Upper lobe of right lung (tissue), 1 donor: ENCODE results near the gene COMP. TPM values are rescaled to one million over a fixed set of nuclear protein-coding genes. Genes with fewer than 3 reads are reported as not detected.

ENCODE experiments used
- ATAC-seq: fragments of 200-7000 bp; cut with Tn5 transposase; one replicate; pipeline ENCODE4 v1.9.1; 2020; ENCODE audit warnings: mild to moderate bottlenecking, moderate library complexity
- DNase-seq: peaks from one replicate; pipeline ENCODE4 v3.0.0-alpha.2; 2020
- H3K27ac ChIP-seq: fragments of 200-600 bp; one replicate; pipeline ENCODE4 v1.8.0; 2022
- H3K27me3 ChIP-seq: fragments of 200-600 bp; one replicate; pipeline ENCODE4 v1.8.0; 2022; ENCODE audit warnings: mild to moderate bottlenecking
- H3K36me3 ChIP-seq: fragments of 200-600 bp; one replicate; pipeline ENCODE4 v1.8.0; 2022
- H3K4me1 ChIP-seq: fragments of 200-600 bp; one replicate; pipeline ENCODE4 v1.8.0; 2022
- H3K4me3 ChIP-seq: fragments of 200-600 bp; one replicate; pipeline ENCODE4 v1.8.0; 2022; ENCODE audit warnings: mild to moderate bottlenecking
- H3K9me3 ChIP-seq: fragments of 200-600 bp; one replicate; pipeline ENCODE4 v1.8.0; 2022
- intact Hi-C: fragments of 100-400 bp; cut with DNase I; formaldehyde crosslinking; loops from one replicate; pipeline ENCODE4 v1.11.0; 2022
- total RNA-seq: library from RNA; stranded (reverse); fragmentation: NEBNext Ultra II Directional; extraction: Animal tissue kit (Norgen Biotek cat#: 25700); gene quantifications from one replicate; pipeline ENCODE4 v1.2.1, GENCODE V29; 2021
- TF ChIP-seq, protein P1 (sequence below): fragments of 200-600 bp; IDR thresholded peaks from one replicate; pipeline ENCODE4 v1.8.0; 2022; ENCODE audit warnings: antibody characterized with exemption
- donor health status: DM: no; HTN: yes; CAD: no; lungs with severe emphysema.

The COMP gene
- total RNA-seq, 1 donor from 2014 or later: 9.7 TPM

DNA sequence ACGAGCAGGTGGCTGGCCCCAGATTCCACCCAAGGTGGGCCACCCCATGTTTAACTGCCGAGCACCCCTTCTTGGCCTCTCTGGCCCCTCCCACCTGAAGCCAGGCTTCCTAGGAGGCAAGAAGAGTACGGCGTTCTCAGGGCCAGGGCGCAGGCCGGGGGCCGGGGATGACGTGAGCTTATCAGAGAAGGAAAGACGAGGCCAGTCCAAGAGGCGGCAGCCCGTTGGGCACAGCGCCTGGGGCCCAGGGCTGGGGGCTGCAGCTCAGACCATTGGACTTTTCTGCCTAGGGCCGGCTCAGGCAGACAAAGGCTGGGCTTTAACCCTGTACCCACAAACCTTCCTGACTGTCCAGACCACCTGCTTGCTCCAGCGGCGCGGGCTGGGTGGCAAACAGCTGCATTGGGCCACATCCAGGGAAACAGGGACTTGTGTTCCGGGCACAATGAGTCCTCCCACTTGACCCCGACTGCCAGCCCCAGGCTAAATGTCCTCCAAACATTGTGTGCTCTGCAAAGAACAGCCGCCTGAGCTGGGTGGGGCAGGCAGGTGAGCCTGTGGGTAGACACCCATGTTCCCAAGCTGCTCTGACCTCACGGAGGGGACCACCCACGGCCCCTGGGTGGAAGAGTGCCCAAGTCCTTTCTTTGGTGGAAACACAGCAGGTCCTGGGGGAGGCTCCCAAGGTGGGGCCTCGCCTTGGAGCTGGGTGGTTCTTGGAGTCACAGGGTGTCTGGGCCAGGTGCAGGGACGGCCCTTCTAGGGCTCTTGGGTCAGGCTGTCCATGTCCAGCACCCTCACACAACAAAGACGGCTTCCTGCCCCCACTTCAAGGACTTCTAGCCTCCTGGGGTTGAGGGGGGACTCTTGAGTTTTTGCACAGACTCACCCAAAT, 21.9 kb downstream of the COMP start:
- peak; percentile 81 for ATAC-seq
- no peak overlapping the region for H3K4me3 ChIP-seq
- intact Hi-C loops: no loop called here
- TF ChIP-seq, protein P1, sequence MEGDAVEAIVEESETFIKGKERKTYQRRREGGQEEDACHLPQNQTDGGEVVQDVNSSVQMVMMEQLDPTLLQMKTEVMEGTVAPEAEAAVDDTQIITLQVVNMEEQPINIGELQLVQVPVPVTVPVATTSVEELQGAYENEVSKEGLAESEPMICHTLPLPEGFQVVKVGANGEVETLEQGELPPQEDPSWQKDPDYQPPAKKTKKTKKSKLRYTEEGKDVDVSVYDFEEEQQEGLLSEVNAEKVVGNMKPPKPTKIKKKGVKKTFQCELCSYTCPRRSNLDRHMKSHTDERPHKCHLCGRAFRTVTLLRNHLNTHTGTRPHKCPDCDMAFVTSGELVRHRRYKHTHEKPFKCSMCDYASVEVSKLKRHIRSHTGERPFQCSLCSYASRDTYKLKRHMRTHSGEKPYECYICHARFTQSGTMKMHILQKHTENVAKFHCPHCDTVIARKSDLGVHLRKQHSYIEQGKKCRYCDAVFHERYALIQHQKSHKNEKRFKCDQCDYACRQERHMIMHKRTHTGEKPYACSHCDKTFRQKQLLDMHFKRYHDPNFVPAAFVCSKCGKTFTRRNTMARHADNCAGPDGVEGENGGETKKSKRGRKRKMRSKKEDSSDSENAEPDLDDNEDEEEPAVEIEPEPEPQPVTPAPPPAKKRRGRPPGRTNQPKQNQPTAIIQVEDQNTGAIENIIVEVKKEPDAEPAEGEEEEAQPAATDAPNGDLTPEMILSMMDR: no peak
- no peak overlapping the region for H3K27ac ChIP-seq
- no peaks in the 10 kb centered on the region for H3K36me3 ChIP-seq
- no peaks in the 10 kb centered on the region for H3K27me3 ChIP-seq
- DNase-seq: peak; percentile 90
- H3K9me3 ChIP-seq: no peaks in the 10 kb centered on the region
- H3K4me1 ChIP-seq: peaks cover 6% of the 10 kb centered on the region

DNA sequence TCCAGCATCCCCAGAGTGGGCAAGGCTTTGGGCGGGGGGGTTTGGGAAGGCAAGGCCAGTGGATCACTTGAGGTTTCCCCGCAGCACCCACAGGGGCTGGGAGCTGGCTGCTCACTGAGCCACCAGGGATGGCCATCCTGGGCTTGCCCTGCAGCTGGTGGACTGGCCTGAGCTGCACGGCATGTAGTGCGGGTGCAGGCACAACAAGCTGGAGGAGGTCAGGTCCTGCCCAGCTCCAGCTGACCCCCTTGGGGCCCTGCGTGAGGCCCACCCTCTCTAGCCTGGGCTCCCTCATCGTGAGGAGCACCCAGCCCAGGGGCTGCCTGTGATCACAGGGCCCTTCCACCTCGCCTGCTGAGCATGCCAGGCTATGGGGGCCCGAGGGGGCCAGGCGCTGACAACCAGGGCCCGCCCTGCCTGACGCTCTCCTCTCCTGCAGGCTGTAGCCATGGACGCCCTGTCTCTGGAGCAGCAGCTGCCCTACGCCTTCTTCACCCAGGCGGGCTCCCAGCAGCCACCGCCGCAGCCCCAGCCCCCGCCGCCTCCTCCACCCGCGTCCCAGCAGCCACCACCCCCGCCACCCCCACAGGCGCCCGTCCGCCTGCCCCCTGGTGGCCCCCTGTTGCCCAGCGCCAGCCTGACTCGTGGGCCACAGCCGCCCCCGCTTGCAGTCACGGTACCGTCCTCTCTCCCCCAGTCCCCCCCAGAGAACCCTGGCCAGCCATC, 22.9 kb downstream of the COMP start:
- TF ChIP-seq, protein P1: no peak
- H3K36me3 ChIP-seq: no peaks in the 10 kb centered on the region
- no peak for DNase-seq
- no peaks in the 10 kb centered on the region for H3K9me3 ChIP-seq
- peaks cover 14% of the 10 kb centered on the region for H3K4me1 ChIP-seq
- no peak overlapping the region for H3K27ac ChIP-seq
- no peak overlapping the region for H3K4me3 ChIP-seq
- no peaks in the 10 kb centered on the region for H3K27me3 ChIP-seq
- ATAC-seq: no peak
- intact Hi-C loops: no loop called here

DNA sequence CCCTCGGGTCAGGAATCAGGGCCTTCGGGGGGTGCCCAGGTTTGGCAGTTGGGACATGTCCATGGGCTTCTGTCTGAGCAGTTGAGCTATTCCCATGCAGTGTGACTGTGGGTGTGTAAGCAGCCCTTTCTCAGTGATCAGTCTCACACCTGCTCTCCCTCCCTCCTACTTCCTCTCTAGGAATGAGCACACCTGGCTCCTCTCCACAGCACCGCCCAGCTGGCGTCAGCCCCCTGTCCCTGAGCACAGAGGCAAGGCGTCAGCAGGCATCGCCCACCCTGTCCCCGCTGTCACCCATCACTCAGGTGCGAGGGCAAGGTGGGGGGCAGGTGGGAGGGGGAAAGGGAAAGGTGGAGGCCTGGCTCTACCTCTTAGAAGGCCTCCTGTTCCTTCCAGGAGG, 25.9 kb downstream of the COMP start:
- intact Hi-C loops: no loop called here
- no peaks in the 10 kb centered on the region for H3K36me3 ChIP-seq
- H3K27ac ChIP-seq: no peak overlapping the region
- H3K4me1 ChIP-seq: peaks cover 32% of the 10 kb centered on the region
- H3K9me3 ChIP-seq: no peaks in the 10 kb centered on the region
- DNase-seq (no peak), ATAC-seq (no peak)
- TF ChIP-seq, protein P1: no peak
- H3K4me3 ChIP-seq: no peak overlapping the region
- H3K27me3 ChIP-seq: no peaks in the 10 kb centered on the region

DNA sequence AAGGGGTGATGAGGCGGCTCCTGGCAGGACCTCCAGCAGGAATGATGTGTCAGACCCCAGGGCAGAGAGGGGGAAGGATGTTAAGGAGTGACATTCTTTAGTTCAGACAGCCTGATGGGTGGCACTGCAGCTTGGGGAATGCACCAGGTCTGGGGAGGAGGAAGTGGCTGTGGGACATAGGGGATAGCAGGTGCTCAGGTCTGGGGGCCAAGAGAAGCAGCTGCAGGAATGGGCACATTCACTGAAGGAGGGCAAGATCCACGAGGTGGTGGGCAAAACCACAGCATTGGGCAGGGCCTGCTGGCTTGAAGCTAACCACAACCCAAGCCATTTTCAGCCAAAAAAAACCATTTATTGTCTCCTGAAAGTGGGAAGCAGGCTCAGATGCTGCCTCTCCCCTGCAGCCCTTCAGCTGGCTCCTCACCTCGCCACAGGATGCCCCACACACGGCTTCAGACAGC, 26.5 kb downstream of the COMP start:
- H3K27me3 ChIP-seq: no peaks in the 10 kb centered on the region
- no peaks in the 10 kb centered on the region for H3K9me3 ChIP-seq
- no peak overlapping the region for H3K4me3 ChIP-seq
- TF ChIP-seq, protein P1: no peak
- intact Hi-C loops: no loop called here
- H3K4me1 ChIP-seq: peaks cover 32% of the 10 kb centered on the region
- peak overlapping the region; percentile 51 for H3K27ac ChIP-seq
- no peak for DNase-seq
- no peak for ATAC-seq
- H3K36me3 ChIP-seq: no peaks in the 10 kb centered on the region

DNA sequence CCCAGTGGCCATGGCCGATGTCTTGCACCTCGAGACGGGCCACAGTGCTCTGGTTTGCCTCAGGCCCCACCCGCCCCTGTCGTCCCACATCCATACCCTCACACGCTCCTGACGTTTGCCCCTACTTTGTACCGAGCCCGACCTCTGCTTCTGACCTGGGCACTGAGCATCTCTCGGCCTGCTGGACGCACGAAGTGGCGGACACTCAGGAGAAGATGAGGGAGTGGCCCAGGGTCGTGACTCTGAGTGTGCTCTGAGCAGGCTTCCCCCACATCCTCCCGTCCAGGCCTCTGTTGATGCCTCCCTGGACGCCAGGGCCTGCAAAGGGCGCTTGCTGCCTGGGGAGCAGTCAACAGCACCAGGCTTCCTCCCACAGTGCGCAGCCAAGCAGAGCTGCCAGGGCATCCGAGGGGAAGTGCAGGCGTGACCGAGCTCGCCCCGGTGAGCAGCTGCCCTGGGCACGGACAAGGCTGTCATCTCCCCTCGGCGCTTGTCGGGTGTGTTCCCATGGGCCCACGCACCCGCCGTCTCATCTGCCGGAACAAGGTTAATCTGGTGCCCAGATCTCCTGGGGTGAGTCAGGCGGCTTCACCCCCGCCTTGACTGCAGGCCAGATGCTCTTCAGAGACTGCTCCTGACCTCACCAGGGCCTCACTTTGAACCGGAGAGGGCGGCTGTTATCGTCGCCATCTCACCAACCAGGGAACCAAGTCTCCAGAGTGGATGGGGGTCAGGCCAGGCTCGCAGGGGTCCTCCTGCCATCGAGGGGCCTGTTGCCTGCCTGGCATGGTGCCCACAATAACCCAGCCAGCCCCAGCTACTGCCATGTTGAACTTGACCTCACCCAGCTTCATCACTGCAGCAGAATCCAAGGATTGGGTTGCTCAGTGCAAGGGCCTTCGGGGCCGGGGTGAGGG, 27.2 kb downstream of the COMP start:
- Histone ChIP-seq H3K4me3 (no peak overlapping the region), H3K27me3 (no peaks in the 10 kb centered on the region), H3K4me1 (peaks cover 32% of the 10 kb centered on the region), H3K36me3 (no peaks in the 10 kb centered on the region), H3K9me3 (no peaks in the 10 kb centered on the region), H3K27ac (peak overlapping the region; percentile 51)
- DNase-seq: peak; percentile 81
- TF ChIP-seq, protein P1: no peak
- ATAC-seq: peak; percentile 43
- intact Hi-C loops: no loop called here
